Embryonic facial prominence (tissue), 1 donor: ENCODE results near the gene TNK2.
"Not testable (repeated sequence)": the region's sequence is repeated elsewhere in the genome, so short reads cannot be mapped to it uniquely, and the experiment has no call there.

ENCODE experiments used
- DNase-seq: peaks from one replicate; pipeline ENCODE4 v3.0.0-alpha.2; 2016; ENCODE audit errors: extremely low spot score

The TNK2 gene

DNA sequence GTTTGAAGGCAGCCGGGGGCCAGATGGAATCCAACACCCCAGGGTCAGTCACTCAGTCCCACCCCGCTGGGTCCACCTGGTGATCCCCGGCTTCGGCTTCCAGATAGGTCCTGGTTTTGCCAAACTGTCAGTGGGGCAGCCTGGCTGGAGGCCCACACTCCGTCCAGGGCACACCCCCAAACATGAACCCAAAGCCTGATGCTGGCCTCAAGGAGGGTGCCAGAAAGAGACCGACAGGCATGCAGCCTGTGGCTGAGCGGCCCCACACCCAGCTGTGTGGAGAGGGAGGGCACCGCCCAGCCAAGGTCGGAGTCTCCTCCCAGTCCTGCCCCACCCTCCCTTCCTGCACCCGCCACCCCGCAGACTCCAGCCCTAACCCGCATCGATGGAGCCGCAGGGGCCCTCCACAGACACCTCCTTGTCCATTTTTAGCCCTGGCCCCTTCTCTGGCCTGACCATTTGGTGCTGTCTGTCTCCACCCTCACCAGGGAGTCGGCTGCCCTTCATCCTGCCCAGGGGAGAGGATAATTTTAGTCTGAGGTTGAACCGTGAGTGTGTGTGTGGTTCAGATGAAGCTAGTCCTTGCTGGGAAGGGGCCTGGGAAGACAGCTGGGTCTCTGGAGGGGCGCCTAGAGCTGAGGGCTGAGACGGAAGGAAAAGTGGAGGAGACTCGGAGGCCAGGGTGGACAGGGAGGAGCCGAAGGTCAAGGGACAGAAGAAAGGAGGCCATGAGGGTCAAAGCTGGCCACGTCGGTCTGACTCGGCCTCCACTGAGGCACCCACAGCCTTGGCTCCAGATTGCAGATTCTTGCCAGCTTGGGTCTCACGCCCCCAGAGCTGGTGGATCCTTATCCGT lies 23.1 kb downstream of the TNK2 start:
- no peak for DNase-seq

DNA sequence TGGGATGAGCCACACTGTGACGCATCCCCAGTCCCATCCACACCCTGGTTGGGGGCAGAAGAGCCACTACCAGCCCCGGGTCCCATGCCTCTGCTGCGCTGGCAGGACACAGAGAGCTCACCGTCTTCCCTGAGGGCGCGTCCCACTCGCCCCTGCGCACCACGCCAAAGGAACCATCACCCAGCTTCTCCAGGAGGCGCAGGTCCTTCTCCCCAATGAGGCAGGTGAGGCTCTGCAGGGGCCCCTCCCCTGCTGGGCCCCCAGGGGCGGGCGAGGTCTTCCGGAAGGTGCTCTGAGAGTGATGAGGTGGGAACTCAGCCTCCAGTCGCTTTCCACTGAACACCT lies 23.7 kb downstream of the TNK2 start:
- no peak for DNase-seq

DNA sequence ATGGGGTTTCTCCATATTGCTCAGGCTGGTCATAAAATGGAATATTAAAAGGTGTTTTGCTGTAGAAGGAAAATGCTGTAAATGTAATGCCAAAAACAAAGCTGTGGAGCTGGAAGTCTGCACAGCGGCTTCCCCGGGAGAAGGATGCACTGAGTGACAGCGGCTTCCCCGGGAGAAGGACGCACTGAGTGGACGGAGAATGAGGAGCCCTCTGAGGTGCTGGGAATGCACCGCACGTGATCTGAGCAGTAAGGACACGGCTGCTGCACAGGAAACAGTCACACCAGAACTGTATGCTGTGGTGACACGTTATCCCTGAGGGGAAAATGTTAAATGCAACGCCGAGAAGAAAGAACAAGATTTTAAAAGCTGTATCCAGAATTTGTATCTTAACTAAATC lies 24.6 kb downstream of the TNK2 start:
- no peak for DNase-seq

- no peak for DNase-seq
Measured at GRCh38 chr3:195883160-195883559, 25.2 kb downstream of the TNK2 start.

DNA sequence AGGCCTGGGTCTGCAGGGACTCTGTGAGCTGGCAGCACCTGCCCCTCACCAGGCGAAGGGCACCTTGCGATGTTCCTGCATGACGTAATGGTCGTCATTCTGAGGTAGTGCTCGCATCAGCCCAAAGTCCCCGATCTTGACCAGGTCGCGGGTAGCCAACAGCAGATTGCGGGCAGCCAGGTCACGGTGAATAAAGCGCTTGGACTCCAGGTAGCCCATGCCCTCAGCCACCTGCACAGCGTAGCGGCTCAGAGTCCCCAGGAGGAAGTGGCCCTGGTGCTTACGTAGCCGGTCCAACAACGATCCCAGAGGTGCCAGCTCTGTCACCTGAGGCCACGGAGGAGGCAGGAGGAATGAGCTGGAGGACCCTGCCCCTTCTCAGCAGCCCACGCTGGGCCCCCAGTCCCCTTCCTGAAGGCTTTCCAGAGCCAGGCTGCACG lies 26.3 kb downstream of the TNK2 start:
- no peak for DNase-seq

DNA sequence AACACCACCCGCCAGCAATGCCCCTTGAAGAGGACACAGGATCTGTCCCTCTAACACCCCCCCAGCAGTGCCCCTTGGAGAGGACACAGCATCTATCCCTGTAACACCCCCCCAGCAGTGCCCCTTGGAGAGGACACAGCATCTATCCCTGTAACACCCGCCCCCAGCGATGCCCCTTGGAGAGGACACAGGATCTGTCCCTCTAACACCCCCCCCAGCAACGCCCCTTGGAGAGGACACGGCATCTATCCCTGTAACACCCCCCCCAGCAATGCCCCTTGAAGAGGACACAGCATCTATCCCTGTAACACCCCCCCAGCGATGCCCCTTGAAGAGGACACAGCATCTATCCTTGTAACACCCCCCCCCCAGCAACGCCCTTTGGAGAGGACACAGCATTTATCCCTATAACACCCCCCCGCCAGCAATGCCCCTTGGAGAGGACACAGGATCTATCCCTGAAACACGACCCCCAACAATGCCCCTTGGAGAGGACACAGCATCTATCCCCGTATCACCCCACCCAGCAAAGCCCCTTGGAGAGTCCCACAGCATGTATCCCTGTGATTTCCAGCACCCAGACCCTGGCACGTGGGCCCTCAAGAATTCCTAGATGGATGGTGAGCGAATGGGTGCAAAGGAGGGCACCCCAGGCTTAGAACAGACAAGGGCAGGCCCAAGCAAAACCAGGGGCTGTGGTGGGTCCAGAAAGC lies 26.9 kb downstream of the TNK2 start:
- DNase-seq, result no peak

GRCh38 chr3:195880037-195880431 lies 28.3 kb downstream of the TNK2 start:
- no peak for DNase-seq

- DNase-seq, result no peak
Measured at GRCh38 chr3:195879416-195880036, 28.8 kb downstream of the TNK2 start.

- DNase-seq, result no peak
Measured at GRCh38 chr3:195878424-195879274, 29.7 kb downstream of the TNK2 start.

GRCh38 chr3:195877767-195878423 lies 30.5 kb downstream of the TNK2 start:
- no peak for DNase-seq

GRCh38 chr3:195877136-195877715 lies 31.1 kb downstream of the TNK2 start:
- no peak for DNase-seq

DNA sequence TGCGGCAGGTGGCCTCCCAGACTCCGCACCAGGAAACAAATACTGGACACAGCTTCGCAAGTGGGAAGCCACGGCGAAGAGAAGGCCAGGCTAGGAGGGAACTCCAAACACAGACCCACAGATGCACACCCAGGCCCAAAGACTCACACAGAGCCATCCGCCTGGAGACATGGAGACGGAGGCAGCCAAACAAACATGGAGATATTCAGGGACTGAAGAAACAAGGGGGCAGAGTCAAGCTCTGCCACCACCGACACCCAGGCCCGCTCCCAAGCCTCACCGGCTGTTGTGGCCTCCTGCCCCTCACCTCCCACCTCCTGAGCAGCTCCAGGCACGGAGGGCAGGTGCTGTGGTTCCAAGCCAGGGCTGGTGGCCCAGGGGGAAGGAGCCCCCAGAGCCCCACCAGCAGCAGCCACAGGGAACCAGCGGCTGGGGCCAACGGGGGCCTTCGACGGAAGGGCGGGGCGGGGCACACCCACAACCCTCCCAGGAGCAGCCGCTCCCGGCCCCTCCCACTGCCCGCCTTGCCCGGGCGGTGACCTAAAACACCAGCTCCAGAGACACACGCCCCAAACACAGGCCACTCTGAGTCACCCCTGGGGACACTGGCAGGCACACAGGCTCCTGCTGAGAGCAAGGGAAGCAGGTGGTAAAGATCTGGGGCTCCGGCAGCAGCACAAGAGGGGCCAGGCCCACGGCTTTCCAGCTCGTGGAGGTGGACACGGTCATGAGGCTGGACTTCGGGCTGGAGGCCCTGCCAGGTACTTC lies 31.9 kb downstream of the TNK2 start:
- DNase-seq, result no peak

DNA sequence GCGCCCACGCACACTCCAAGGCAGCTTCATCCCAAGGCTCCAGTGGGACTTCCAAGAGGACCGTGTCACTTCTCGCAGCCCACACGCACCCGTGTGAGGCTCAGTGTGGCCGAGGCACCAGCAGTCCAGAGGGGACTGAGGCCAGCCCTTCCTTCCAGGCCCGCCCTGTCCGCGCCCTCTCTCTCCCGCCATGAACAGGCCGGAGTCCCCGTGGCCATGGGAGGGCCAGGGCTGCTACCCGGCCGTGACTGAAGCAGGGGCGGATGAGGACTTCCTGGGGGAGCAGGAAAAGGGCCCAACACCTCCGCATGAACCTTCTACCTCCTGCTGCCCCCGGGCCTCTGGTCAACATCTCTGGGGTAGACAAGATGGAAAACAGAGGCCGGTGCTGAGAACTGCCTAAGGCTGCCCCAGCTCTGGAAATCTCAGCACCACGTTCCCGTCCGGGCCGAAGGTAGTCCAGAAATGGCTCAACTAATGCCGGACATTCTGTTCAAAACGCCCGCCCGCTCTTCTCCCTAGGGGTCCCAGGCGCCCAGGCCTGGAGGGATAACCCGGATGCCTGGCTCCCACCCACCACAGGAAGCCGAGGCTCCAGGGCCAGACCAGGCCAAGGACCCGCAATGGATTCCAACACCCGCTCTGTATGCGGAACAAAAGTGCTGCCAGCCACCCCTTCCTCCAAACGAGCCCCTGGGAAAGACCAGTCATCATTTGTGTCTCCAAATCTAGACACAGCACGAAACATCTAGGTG lies 32.7 kb downstream of the TNK2 start:
- DNase-seq, result no peak

- DNase-seq, result no peak
Measured at GRCh38 chr3:195873971-195874370, 34.4 kb downstream of the TNK2 start.

DNA sequence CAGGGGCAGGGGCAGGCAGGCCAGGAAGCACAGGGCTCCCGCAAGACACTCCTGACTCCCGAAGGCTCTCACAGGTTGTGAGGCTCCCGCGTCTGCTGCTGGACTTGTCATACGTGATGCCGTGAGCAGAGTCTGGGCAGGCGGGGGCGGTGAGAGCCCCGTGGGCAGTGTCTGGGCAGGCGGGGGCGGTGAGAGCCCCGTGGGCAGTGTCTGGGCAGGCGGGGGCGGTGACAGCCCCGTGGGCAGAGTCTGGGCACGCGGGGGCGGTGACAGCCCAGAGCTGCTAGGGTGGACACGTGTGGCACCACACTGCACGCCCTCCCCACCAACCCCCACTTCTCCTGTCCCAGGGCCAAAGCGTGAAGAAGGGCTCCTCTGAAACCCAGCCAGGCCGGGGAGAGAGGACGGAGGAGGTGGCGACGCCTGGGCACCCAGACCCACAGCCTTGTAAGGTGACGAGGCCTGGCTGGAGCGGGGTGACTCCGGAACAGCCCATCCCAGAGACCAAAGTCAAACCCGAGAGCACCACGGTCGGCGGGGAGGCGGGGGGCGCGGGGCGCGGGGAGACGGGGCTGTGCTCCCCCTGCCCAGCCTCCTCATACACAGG lies 35.0 kb downstream of the TNK2 start:
- no peak for DNase-seq

GRCh38 chr3:195872800-195873199 lies 35.6 kb downstream of the TNK2 start:
- DNase-seq, result no peak

DNA sequence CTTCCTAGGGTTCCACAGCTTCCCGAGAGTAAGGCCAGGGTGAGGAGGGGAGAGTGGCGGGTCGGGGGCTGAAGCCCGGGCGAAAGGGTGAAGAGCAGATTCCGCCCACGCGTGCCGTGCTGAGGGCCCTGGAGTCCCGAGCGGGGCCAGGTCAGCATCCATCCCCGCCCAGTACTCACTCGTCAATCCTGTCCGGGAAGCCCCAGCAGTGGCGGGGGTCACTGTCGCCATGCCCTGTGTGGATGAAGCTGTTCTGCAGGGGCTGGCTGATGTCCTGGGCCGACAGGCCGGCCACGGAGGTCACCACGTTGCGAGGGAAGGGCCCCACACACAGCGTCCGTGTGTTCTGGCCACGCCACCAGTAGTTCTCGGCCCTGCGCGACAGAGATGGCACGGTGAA lies 36.3 kb downstream of the TNK2 start:
- no peak for DNase-seq

DNA sequence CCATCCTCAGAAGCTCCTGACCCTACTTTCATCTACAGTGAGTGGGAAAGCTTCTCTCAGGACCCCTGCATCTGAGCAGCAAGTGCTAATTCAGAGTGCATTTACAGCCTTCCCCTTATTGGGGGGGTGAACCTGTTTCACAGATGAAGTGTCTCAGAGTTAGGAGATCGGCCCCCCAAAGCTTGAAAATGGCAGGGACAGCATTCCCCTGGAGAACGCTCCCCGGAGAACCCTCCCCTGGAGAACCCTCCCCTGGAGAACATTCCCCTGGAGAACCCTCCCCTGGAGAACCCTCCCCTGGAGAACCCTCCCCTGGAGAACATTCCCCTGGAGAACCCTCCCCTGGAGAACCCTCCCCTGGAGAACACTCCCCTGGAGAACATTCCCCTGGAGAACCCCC lies 36.7 kb downstream of the TNK2 start:
- not testable (repeated sequence) for DNase-seq

- no peak for DNase-seq
Measured at GRCh38 chr3:195870937-195871336, 37.4 kb downstream of the TNK2 start.
